GM12878 (cell line): Measurements from ENCODE around the gene PSPC1. TPM values are rescaled to one million over a fixed set of nuclear protein-coding genes. Genes with fewer than 3 reads are reported as not detected.

Experiments used
- ATAC-seq: fragments of 200-7000 bp; cut with Tn5 transposase; 3 replicates; pipeline ENCODE4 v1.9.1; 2020; ENCODE audit warnings: mild to moderate bottlenecking, moderate library complexity
- BruUV-seq: library from RNA; stranded (reverse); fragments of 400-500 nt; replicated peaks from 2 replicates; lab custom pipeline; 2021; lab: Mats Ljungman, UMichigan
- CTCF ChIA-PET: fragments of 300-600 bp; sonication (Branson Sonifier 250); formaldehyde crosslinking; extraction: SDS; loops from one replicate; lab custom pipeline; 2021; ENCODE audit warnings: inconsistent platforms; lab: Yijun Ruan, JAX
- POLR2A ChIA-PET: fragments of 350-600 bp; formaldehyde crosslinking; extraction: SDS; loops from one replicate; lab custom pipeline; 2021; ENCODE audit warnings: inconsistent platforms; lab: Charles Lee
- RAD21 ChIA-PET: fragments of 300-600 bp; sonication (Branson Sonifier 250); formaldehyde crosslinking; loops from one replicate; lab custom pipeline; 2023; ENCODE audit warnings: antibody characterized with exemption; ENCODE audit not compliant: unreplicated experiment; lab: Charles Lee
- SMC1A ChIA-PET: fragments of 300-600 bp; sonication (Branson Sonifier 250); formaldehyde crosslinking; loops from one replicate; lab custom pipeline; 2023; ENCODE audit not compliant: unreplicated experiment, uncharacterized antibody; lab: Charles Lee
- DNase-seq: peaks from one replicate; pipeline ENCODE4 v3.0.0-alpha.2; 2011; ENCODE audit warnings: low read depth, low spot score
- FAIRE-seq: peaks from 3 replicates; lab custom pipeline; 2011; peaks lifted over from hg19 to GRCh38; lab: Jason Lieb, UNC
- H2AFZ ChIP-seq: 2 replicates; pipeline ENCODE4 v1.6.0; 2011; ENCODE audit warnings: low read depth, low read length, control low read depth; ENCODE audit not compliant: control insufficient read depth
- H3K27ac ChIP-seq: 2 replicates; pipeline ENCODE4 v1.5.1; 2011; ENCODE audit warnings: control low read depth; ENCODE audit not compliant: control insufficient read depth, insufficient read depth
- H3K27me3 ChIP-seq, 2 experiments: replicated peaks in 1 of 2; 2 replicates each; pipeline versions ENCODE4 v1.6.0 to v1.6.1; 2011; ENCODE audit warnings: low read length in 1 of 2; ENCODE audit not compliant: control insufficient read depth in 2 of 2, insufficient read depth in 2 of 2
- H3K36me3 ChIP-seq, 2 experiments: 2 replicates each; pipeline ENCODE4 v1.5.1; 2011; ENCODE audit warnings: low read length in 1 of 2; ENCODE audit not compliant: control insufficient read depth in 2 of 2, insufficient read depth in 2 of 2
- H3K4me1 ChIP-seq: 2 replicates; pipeline ENCODE4 v1.6.1; 2011; ENCODE audit warnings: mild to moderate bottlenecking, low read length, moderate library complexity, mixed read lengths; ENCODE audit not compliant: control insufficient read depth, insufficient read depth
- H3K4me2 ChIP-seq: 2 replicates; pipeline ENCODE4 v1.6.0; 2011; ENCODE audit warnings: control low read depth; ENCODE audit not compliant: control insufficient read depth, insufficient read depth
- H3K4me3 ChIP-seq: fragments of 200-600 bp; sonication (generic); 2 replicates; pipeline ENCODE4 v1.5.1; 2016
- H3K79me2 ChIP-seq: 2 replicates; pipeline ENCODE4 v1.6.0; 2011; ENCODE audit warnings: low read length; ENCODE audit not compliant: control insufficient read depth, insufficient read depth
- H3K9ac ChIP-seq: 2 replicates; pipeline ENCODE4 v1.8.0; 2011; ENCODE audit warnings: low read length, control low read depth, mixed read lengths; ENCODE audit not compliant: control insufficient read depth, insufficient read depth
- H3K9me3 ChIP-seq: replicated peaks from 3 replicates; pipeline ENCODE4 v1.5.1; 2011; ENCODE audit warnings: mild to moderate bottlenecking, low read length; ENCODE audit not compliant: control insufficient read depth, insufficient read depth
- H4K20me1 ChIP-seq: 2 replicates; pipeline ENCODE4 v1.6.0; 2011; ENCODE audit not compliant: control insufficient read depth, insufficient read depth
- JUNB ChIP-seq: IDR thresholded peaks from 2 replicates; pipeline ENCODE4 v1.6.1; 2016; ENCODE audit warnings: antibody characterized with exemption, mild to moderate bottlenecking
- NR2C2 ChIP-seq: IDR thresholded peaks from 2 replicates; pipeline ENCODE4 v1.6.1; 2011; ENCODE audit warnings: borderline replicate concordance, low read depth; ENCODE audit not compliant: control insufficient read depth, insufficient read length
- POLR2AphosphoS5 ChIP-seq: IDR thresholded peaks from 2 replicates; pipeline ENCODE4 v1.6.1; 2011; ENCODE audit warnings: mild to moderate bottlenecking, low read length, inconsistent platforms
- SUZ12 ChIP-seq: fragments of 200-600 bp; sonication (generic); IDR thresholded peaks from one replicate; pipeline ENCODE4 v1.6.1; 2018; ENCODE audit warnings: antibody characterized with exemption, mild to moderate bottlenecking; ENCODE audit not compliant: unreplicated experiment
- TCF12 ChIP-seq: IDR thresholded peaks from 2 replicates; pipeline ENCODE4 v1.6.1; 2011; ENCODE audit warnings: low read depth, mild to moderate bottlenecking, low read length
- YBX1 ChIP-seq: fragments of 450-650 bp; IDR thresholded peaks from 2 replicates; pipeline ENCODE4 v1.6.1; 2016; ENCODE audit warnings: antibody characterized with exemption
- WGBS: methylation state at CpG from one replicate; pipeline ENCODE4 v1.1.6; 2016; ENCODE audit warnings: low lambda C conversion rate; ENCODE audit not compliant: insufficient replicate concordance, insufficient coverage; ENCODE audit errors: missing lambda C conversion rate; 5-methylcytosine and 5-hydroxymethylcytosine counted together
- in situ Hi-C: fragments of 300-500 bp; cut with MboI; formaldehyde crosslinking; loops from 9 replicates; pipeline ENCODE4 v1.14.3; 2018; ENCODE audit warnings: mixed read lengths
- intact Hi-C: fragments of 100-400 bp; cut with micrococcal nuclease; formaldehyde crosslinking; loops from one replicate; pipeline ENCODE4 v1.14.2; 2022; ENCODE audit not compliant: unreplicated experiment
- polyA plus RNA-seq, 11 experiments: library from polyadenylated mRNA; depleted of rRNA in 4 of 11; unstranded in 6 of 11; stranded (reverse) in 5 of 11; fragments of >200 nt; fragmentation: Nextera tagmentation in 4 of 11; fragmentation: Illumina TruSeq in 1 of 11; extraction: Ambion mirVana in 4 of 11; extraction: Trizol in 1 of 11; gene quantifications; 1 replicate in 1 of 11; 2 replicates in 10 of 11; pipeline versions ENCODE4 v1.2.1 to v1.2.3, GENCODE V29; 2011 to 2016; ENCODE audit warnings: inconsistent platforms in 2 of 11, missing spikeins in 2 of 11, low read depth in 1 of 11
- total RNA-seq, 4 experiments: library from RNA; depleted of rRNA in 3 of 4; stranded (reverse); fragments of >200 nt in 3 of 4; fragmentation: Illumina TruSeq in 1 of 4; extraction: Trizol in 1 of 4; gene quantifications; 2 replicates each; pipeline versions ENCODE4 v1.2.1 to v1.2.3, GENCODE V29; 2013 to 2021
- TF ChIP-seq, protein P1 (sequence below), 3 experiments: IDR thresholded peaks in 2 of 3; conservative IDR thresholded peaks in 1 of 3; 2 replicates each; pipeline ENCODE4 v1.5.1; 2011; ENCODE audit warnings: low read depth in 3 of 3, low read length in 3 of 3, mild to moderate bottlenecking in 3 of 3, control low read depth in 2 of 3, moderate library complexity in 2 of 3, inconsistent platforms in 1 of 3, mixed read lengths in 1 of 3; ENCODE audit not compliant: control insufficient read depth in 2 of 3, insufficient read depth in 1 of 3; ENCODE audit errors: extremely low read depth in 1 of 3
- TF ChIP-seq, protein P2 (sequence below): fragments of 450-650 bp; IDR thresholded peaks from 2 replicates; pipeline ENCODE4 v1.6.1; 2017; ENCODE audit warnings: mild to moderate bottlenecking, moderate library complexity
- TF ChIP-seq, protein P3 (sequence below): IDR thresholded peaks from 2 replicates; pipeline ENCODE4 v1.6.1; 2012; ENCODE audit warnings: low read length, inconsistent platforms
- TF ChIP-seq, protein P4 (sequence below): fragments of 450-650 bp; formaldehyde crosslinking; IDR thresholded peaks from 2 replicates; pipeline ENCODE4 v1.4.0; 2020; ENCODE audit warnings: mild to moderate bottlenecking, moderate library complexity

The PSPC1 gene
- total and polyA plus RNA-seq, 10 of the 15 experiments (the other 5 are each of a cell fraction or from before 2014, with no cell fraction given), result 17.7 to 76.3 (median 66.8) TPM

DNA sequence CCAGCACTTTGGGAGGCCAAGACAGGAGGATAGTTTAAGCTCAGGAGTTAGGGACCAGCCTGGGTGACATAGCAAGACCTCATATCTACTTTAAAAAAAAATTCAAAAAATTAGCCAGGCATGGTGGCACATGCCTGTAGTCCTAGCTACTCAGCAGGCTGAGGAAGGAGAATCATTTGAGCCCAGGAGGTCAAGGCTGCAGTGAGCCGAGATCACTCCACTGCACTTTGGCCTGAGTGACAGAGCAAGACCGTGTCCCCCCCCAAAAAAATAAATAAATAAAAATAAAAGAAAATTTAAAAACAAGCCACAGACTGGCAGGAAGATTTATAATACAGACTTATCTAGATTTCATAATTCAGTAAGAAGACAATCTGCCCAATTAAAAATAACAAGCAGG is 14.8 kb downstream of the PSPC1 start (continued):
- TF ChIP-seq, protein P1, sequence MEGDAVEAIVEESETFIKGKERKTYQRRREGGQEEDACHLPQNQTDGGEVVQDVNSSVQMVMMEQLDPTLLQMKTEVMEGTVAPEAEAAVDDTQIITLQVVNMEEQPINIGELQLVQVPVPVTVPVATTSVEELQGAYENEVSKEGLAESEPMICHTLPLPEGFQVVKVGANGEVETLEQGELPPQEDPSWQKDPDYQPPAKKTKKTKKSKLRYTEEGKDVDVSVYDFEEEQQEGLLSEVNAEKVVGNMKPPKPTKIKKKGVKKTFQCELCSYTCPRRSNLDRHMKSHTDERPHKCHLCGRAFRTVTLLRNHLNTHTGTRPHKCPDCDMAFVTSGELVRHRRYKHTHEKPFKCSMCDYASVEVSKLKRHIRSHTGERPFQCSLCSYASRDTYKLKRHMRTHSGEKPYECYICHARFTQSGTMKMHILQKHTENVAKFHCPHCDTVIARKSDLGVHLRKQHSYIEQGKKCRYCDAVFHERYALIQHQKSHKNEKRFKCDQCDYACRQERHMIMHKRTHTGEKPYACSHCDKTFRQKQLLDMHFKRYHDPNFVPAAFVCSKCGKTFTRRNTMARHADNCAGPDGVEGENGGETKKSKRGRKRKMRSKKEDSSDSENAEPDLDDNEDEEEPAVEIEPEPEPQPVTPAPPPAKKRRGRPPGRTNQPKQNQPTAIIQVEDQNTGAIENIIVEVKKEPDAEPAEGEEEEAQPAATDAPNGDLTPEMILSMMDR (IDR thresholded peaks at IDR 0.05 in 2 of 3, conservative IDR thresholded peaks at IDR 0.05 in 1 of 3; ENCODE audit: control insufficient read depth in 2 of 3, extremely low read depth in 1 of 3, insufficient read depth in 1 of 3, low read depth in 3 of 3, low read length in 3 of 3), result no peak
- TF ChIP-seq, protein P2, sequence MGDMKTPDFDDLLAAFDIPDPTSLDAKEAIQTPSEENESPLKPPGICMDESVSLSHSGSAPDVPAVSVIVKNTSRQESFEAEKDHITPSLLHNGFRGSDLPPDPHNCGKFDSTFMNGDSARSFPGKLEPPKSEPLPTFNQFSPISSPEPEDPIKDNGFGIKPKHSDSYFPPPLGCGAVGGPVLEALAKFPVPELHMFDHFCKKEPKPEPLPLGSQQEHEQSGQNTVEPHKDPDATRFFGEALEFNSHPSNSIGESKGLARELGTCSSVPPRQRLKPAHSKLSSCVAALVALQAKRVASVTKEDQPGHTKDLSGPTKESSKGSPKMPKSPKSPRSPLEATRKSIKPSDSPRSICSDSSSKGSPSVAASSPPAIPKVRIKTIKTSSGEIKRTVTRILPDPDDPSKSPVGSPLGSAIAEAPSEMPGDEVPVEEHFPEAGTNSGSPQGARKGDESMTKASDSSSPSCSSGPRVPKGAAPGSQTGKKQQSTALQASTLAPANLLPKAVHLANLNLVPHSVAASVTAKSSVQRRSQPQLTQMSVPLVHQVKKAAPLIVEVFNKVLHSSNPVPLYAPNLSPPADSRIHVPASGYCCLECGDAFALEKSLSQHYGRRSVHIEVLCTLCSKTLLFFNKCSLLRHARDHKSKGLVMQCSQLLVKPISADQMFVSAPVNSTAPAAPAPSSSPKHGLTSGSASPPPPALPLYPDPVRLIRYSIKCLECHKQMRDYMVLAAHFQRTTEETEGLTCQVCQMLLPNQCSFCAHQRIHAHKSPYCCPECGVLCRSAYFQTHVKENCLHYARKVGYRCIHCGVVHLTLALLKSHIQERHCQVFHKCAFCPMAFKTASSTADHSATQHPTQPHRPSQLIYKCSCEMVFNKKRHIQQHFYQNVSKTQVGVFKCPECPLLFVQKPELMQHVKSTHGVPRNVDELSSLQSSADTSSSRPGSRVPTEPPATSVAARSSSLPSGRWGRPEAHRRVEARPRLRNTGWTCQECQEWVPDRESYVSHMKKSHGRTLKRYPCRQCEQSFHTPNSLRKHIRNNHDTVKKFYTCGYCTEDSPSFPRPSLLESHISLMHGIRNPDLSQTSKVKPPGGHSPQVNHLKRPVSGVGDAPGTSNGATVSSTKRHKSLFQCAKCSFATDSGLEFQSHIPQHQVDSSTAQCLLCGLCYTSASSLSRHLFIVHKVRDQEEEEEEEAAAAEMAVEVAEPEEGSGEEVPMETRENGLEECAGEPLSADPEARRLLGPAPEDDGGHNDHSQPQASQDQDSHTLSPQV, result no peak
- TF ChIP-seq YBX1, result no peak
- TF ChIP-seq POLR2AphosphoS5, result no peak

DNA sequence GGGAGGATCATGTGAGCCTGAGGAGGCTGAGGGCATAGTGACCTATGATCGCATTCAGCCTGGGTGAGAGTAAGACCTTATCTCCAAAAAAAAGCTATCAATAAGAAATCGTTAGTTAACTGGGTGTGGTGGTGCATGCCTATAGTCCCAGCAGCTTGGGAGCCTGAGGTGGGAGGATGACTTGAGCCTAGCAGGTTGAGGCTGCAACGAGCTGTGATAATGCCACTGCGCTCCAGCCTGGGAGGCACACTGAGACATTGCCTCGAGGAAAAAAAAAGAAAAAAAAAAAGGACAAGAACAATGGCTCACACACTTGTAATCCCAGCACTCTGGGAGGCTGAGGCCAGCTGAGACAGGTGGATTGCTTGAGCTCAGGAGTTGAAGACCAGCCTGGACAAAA is 16.2 kb downstream of the PSPC1 start:
- Histone ChIP-seq H3K79me2 (peaks cover 71% of the 10 kb centered on the region), H4K20me1 (no peaks in the 10 kb centered on the region), H3K4me1 (no peaks in the 10 kb centered on the region), H3K9ac (no peak overlapping the region), H3K4me2 (no peak overlapping the region), H3K27me3 (no peaks in the 10 kb centered on the region), H2AFZ (no peak overlapping the region), H3K27ac (no peak overlapping the region), H3K9me3 (no peaks in the 10 kb centered on the region), H3K36me3 (peaks cover 3 to 25% of the 10 kb centered on the region in 2 experiments; a peak in 3 of 4 replicates), H3K4me3 (no peak overlapping the region)
- ChIA-PET POLR2A (interaction anchor here (0.7 to 0.8 kb wide), 2 partner anchors 9 to 100 kb away, joined by 3 to 5 read pairs; no protein-coding TSS in a partner anchor), CTCF (interaction anchor here (1.0 to 1.1 kb wide), 2 partner anchors 16 to 193 kb away, joined by 3 to 4 read pairs; partner anchors contain the start of gene PSPC1), RAD21 (no interaction called here), SMC1A (interaction anchor here (1.2 to 1.3 kb wide), 2 partner anchors 10 to 174 kb away, joined by 3 to 6 read pairs; no protein-coding TSS in a partner anchor)
- in situ Hi-C loops (no loop called here), intact Hi-C loops (loop anchor here (5.0 to 10.0 kb wide), 3 partner anchors 58 to 198 kb away; partner anchors contain the start of gene ZMYM5)
- BruUV-seq, result no TSS peak
- ATAC-seq (no peak; the same call in 2 of the 3 replicates), FAIRE-seq (no peak), DNase-seq (no peak)
- WGBS, result 75% methylated on average over 5 of the region's 5 CpGs
- TF ChIP-seq JUNB (no peak), NR2C2 (no peak), TCF12 (no peak), SUZ12 (no peak)
- TF ChIP-seq, protein P3, sequence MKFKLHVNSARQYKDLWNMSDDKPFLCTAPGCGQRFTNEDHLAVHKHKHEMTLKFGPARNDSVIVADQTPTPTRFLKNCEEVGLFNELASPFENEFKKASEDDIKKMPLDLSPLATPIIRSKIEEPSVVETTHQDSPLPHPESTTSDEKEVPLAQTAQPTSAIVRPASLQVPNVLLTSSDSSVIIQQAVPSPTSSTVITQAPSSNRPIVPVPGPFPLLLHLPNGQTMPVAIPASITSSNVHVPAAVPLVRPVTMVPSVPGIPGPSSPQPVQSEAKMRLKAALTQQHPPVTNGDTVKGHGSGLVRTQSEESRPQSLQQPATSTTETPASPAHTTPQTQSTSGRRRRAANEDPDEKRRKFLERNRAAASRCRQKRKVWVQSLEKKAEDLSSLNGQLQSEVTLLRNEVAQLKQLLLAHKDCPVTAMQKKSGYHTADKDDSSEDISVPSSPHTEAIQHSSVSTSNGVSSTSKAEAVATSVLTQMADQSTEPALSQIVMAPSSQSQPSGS, result no peak
- TF ChIP-seq, protein P4, sequence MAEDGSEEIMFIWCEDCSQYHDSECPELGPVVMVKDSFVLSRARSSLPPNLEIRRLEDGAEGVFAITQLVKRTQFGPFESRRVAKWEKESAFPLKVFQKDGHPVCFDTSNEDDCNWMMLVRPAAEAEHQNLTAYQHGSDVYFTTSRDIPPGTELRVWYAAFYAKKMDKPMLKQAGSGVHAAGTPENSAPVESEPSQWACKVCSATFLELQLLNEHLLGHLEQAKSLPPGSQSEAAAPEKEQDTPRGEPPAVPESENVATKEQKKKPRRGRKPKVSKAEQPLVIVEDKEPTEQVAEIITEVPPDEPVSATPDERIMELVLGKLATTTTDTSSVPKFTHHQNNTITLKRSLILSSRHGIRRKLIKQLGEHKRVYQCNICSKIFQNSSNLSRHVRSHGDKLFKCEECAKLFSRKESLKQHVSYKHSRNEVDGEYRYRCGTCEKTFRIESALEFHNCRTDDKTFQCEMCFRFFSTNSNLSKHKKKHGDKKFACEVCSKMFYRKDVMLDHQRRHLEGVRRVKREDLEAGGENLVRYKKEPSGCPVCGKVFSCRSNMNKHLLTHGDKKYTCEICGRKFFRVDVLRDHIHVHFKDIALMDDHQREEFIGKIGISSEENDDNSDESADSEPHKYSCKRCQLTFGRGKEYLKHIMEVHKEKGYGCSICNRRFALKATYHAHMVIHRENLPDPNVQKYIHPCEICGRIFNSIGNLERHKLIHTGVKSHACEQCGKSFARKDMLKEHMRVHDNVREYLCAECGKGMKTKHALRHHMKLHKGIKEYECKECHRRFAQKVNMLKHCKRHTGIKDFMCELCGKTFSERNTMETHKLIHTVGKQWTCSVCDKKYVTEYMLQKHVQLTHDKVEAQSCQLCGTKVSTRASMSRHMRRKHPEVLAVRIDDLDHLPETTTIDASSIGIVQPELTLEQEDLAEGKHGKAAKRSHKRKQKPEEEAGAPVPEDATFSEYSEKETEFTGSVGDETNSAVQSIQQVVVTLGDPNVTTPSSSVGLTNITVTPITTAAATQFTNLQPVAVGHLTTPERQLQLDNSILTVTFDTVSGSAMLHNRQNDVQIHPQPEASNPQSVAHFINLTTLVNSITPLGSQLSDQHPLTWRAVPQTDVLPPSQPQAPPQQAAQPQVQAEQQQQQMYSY, result no peak
